ENCODE data around the gene FOXN3. TPM values are rescaled to one million over a fixed set of nuclear protein-coding genes. Genes with fewer than 3 reads are reported as not detected.

Gene FOXN3
- total and polyA plus RNA-seq, 2 experiments from 2014 or later = 98.9 to 167 TPM

DNA sequence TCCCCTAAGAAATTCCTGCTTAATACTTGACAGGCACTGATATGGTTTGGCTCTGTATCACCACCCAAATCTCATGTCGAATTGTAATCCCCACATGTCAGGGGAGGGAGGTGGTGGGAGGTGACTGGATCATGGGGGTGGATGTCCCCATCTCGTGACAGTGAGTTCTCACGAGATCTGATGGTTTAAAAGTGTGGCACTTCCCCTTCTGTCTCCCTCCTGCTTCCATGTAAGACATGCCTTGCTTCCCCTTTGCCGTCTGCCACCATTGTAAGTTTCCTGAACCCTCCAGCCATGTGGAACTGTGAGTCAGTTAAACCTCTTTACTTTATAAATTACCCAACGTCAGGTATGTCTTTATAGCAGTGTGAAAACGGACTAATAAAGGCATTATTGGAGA lies 198.0 kb downstream of the FOXN3 start:
- peaks cover 12% of the 10 kb centered on the region; the same call in 1 of the 2 replicates for H3K36me3 ChIP-seq (ENCODE audit: insufficient read depth)
- no peak overlapping the region for H2AFZ ChIP-seq
- peaks cover 21% of the 10 kb centered on the region for H3K4me1 Mint-ChIP-seq
- H4K20me1 ChIP-seq (replicated peaks; ENCODE audit: insufficient read depth) = peaks cover 47% of the 10 kb centered on the region
- no peaks in the 10 kb centered on the region for H3K27me3 ChIP-seq (ENCODE audit: insufficient read depth)
- no peak overlapping the region for H3K27ac ChIP-seq (ENCODE audit: low read depth)
- H3K4me3 ChIP-seq = no peak overlapping the region
- no peak for TF ChIP-seq REST (IDR thresholded peaks at IDR 0.05; ENCODE audit: unreplicated experiment)
- no peak for TF ChIP-seq ZNF331 (CRISPR knock-in tag; IDR thresholded peaks at IDR 0.05; ENCODE audit: low read depth)
- TF ChIP-seq POLR2AphosphoS5 (IDR thresholded peaks at IDR 0.05; ENCODE audit: low read depth) = no peak
- TF ChIP-seq EZH2phosphoT487 (IDR thresholded peaks at IDR 0.05; ENCODE audit: unreplicated experiment) = no peak
- no peak for TF ChIP-seq CREB1 (CRISPR knock-in tag; IDR thresholded peaks at IDR 0.05; ENCODE audit: low read depth)
- no peak for TF ChIP-seq ZNF114 (CRISPR knock-in tag; IDR thresholded peaks at IDR 0.05)
- no peak for TF ChIP-seq ETS1 (IDR thresholded peaks at IDR 0.05)
- TF ChIP-seq CTCF (conservative IDR thresholded peaks at IDR 0.05; ENCODE audit: low read depth in 2 of 2) = no peak
- no peak for TF ChIP-seq JUNB (IDR thresholded peaks at IDR 0.05; ENCODE audit: unreplicated experiment)
- no peak for TF ChIP-seq STAT1 (IDR thresholded peaks at IDR 0.05; ENCODE audit: unreplicated experiment)
- no peak for TF ChIP-seq NANOG (IDR thresholded peaks at IDR 0.05; ENCODE audit: borderline replicate concordance)
- no peak for TF ChIP-seq ZNF462 (CRISPR knock-in tag; IDR thresholded peaks at IDR 0.05)
- no peak for TF ChIP-seq EZH2 (IDR thresholded peaks at IDR 0.05; ENCODE audit: low read depth, unreplicated experiment)
- peaks cover 15% of the 10 kb centered on the region for H3K4me1 ChIP-seq (ENCODE audit: insufficient read depth)
- no peak overlapping the region for H3K27ac Mint-ChIP-seq
- no peak overlapping the region for H3K4me2 ChIP-seq
- no peak for DNase-seq (ENCODE audit: low spot score)
- no peak for ATAC-seq
- H3K27me3 Mint-ChIP-seq (ENCODE audit: insufficient read depth, low read depth, poor library complexity) = peaks cover 3% of the 10 kb centered on the region
- no peaks in the 10 kb centered on the region for H3K9me2 ChIP-seq (ENCODE audit: insufficient read depth)
- H3K4me3 Mint-ChIP-seq = no peak overlapping the region
- H3K9me3 Mint-ChIP-seq = no peaks in the 10 kb centered on the region
- peaks cover 73% of the 10 kb centered on the region for H3K79me2 ChIP-seq (replicated peaks; ENCODE audit: insufficient read depth)
- H3F3A ChIP-seq (replicated peaks; ENCODE audit: low read depth) = no peaks in the 10 kb centered on the region
- H3K36me3 Mint-ChIP-seq (ENCODE audit: low read depth) = peaks cover 20% of the 10 kb centered on the region; the same call in 2 of the 3 replicates

All from GM23338 (cell line).